GM12874 (cell line): ENCODE results near the gene HOXC13.

ENCODE experiments used
- CTCF ChIP-seq: IDR thresholded peaks from 2 replicates; pipeline ENCODE4 v1.5.1; 2011; ENCODE audit warnings: low read depth, mild to moderate bottlenecking, control low read depth, low read length, moderate library complexity; ENCODE audit not compliant: insufficient read depth

Gene HOXC13

GRCh38 chr12:53953831-53954693, 15.4 kb downstream of the HOXC13 start:
- no peak for TF ChIP-seq CTCF

- TF ChIP-seq CTCF: no peak
Measured at GRCh38 chr12:53954694-53955035, 16.0 kb downstream of the HOXC13 start, which contains the start of gene HOXC12. Gene HOXC12 (plus strand): TSS chr12:53954903. CDS start chr12:53954930, 27 bp downstream.

DNA sequence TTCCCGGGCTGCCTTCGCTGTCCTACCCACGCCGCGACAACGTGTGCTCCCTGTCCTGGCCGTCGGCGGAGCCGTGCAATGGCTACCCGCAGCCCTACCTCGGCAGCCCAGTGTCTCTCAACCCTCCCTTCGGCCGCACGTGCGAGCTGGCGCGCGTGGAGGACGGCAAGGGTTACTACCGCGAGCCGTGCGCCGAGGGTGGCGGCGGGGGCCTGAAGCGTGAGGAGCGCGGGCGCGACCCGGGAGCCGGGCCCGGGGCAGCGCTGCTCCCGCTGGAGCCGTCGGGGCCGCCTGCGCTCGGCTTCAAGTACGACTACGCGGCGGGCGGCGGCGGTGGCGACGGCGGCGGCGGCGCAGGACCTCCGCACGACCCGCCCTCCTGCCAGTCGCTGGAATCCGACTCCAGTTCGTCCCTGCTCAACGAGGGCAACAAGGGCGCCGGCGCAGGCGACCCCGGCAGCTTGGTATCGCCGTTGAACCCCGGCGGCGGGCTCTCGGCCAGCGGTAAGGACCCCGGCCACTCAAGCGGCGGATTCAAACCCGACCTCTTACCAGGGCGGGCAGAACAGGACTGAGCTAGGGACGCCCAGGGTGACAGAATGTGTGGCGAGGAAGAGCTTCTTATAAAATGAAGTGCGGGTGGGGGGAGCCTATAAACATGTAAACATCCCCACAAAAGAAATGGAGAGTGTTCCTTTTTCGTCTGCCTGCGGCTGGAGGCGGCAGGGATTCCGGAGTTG, 16.6 kb downstream of the HOXC13 start:
- TF ChIP-seq CTCF: no peak

DNA sequence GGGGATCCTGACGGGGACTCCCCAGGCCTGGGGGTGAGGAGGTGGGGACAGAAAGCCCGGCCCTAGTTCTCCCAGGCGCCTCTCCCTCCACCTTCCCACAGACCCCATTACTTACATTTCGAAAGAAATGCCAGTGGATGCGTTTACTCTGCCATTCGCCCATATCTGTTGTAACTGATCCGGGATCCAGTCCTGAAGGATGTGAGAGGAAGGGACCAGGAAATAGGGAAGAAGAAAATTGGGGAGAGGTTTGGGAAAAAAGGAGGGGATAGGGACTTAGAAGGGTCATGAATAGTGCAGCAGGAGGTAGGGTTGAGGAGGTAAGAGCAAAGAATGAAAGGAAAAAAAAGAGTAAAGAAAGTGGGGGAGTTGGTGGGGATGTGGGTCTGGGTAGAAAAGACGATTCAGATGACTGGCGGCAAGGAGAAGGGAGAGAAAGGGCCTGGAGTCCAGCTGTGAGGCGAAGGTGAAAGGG, 17.2 kb downstream of the HOXC13 start:
- no peak for TF ChIP-seq CTCF

GRCh38 chr12:53956251-53956887, 17.7 kb downstream of the HOXC13 start:
- TF ChIP-seq CTCF: no peak

- TF ChIP-seq CTCF: no peak
Measured at GRCh38 chr12:53956914-53957536, 18.4 kb downstream of the HOXC13 start.
